Measurements from ENCODE around the gene OR2T8.
A peak's percentile ranks its signal among the peaks of the same experiment; 100 is the strongest.

The OR2T8 gene, protein sequence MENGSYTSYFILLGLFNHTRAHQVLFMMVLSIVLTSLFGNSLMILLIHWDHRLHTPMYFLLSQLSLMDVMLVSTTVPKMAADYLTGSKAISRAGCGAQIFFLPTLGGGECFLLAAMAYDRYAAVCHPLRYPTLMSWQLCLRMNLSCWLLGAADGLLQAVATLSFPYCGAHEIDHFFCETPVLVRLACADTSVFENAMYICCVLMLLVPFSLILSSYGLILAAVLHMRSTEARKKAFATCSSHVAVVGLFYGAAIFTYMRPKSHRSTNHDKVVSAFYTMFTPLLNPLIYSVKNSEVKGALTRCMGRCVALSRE

DNA sequence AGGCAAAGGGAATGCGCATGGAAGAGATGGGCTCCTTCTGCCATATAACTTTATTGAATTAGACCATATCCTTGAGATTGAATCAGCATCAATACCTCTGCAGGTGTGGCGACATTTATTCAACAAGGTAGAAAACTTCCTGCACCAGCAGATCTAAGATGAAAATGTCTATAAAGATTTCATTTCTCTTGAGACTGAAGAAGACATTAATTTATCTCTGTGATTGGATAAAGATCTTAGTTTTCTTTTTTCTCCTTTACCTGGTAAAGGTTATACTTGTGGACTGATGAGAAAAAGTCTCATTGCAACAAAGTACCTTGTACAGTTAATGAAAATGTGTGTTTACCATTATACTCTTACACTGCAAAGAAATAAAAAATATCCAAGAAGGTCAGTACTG, at the start of gene OR2T8:
OR2T8 (plus strand) TSS at position 301 of the 400 bp plus-strand sequence. CDS start 766 bp downstream, outside the sequence.
- Mint-ChIP-seq H3K9me3 (no peaks in the 10 kb centered on the region), H3K27ac (no peak within 1 kb of the TSS), H3K36me3 (ENCODE audit: low read depth) (no peaks in the 10 kb centered on the region), H3K27me3 (ENCODE audit: low read depth) (no peaks in the 10 kb centered on the region), H3K4me3 (no peak within 1 kb of the TSS), H3K4me1 (ENCODE audit: low read depth) (no peaks in the 10 kb centered on the region)
- no peak for DNase-seq (ENCODE audit: low spot score)

DNA sequence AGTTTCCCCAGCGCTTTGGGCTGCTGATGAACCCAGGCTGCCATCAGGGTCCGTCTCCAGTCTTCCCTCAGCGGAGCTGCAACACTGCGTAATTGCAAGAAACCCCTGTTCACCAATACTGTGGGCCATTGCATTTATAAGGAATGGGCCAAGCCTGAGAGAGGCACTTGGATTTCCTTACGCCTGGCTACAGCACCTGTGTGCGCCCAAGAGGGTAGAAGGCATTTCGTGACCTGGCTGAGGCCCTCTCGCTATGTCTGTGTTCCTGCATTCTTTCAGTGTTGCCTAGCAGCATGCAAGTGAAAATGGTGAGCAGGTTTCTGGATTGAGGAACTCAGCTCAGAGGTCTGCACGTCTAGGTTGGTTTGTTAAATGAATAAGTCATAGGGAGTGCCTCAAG, 36.7 kb upstream of the OR2T8 start:
- DNase-seq (ENCODE audit: low spot score) = no peak
- no peaks in the 10 kb centered on the region for H3K9me3 Mint-ChIP-seq
- H3K36me3 Mint-ChIP-seq (ENCODE audit: low read depth) = no peaks in the 10 kb centered on the region
- H3K27me3 Mint-ChIP-seq (ENCODE audit: low read depth) = no peaks in the 10 kb centered on the region
- H3K4me3 Mint-ChIP-seq = no peak overlapping the region
- H3K4me1 Mint-ChIP-seq (ENCODE audit: low read depth) = no peaks in the 10 kb centered on the region
- no peak overlapping the region for H3K27ac Mint-ChIP-seq

- H3K9me3 Mint-ChIP-seq = no peaks in the 10 kb centered on the region
- no peaks in the 10 kb centered on the region for H3K36me3 Mint-ChIP-seq (ENCODE audit: low read depth)
- DNase-seq (ENCODE audit: low spot score) = no peak
- H3K4me1 Mint-ChIP-seq (ENCODE audit: low read depth) = no peaks in the 10 kb centered on the region
- no peak overlapping the region for H3K27ac Mint-ChIP-seq
- no peak overlapping the region for H3K4me3 Mint-ChIP-seq
- H3K27me3 Mint-ChIP-seq (ENCODE audit: low read depth) = no peaks in the 10 kb centered on the region
These were observed 35.1 kb upstream of the OR2T8 start for GRCh38 chr1:247884797-247885413.

DNA sequence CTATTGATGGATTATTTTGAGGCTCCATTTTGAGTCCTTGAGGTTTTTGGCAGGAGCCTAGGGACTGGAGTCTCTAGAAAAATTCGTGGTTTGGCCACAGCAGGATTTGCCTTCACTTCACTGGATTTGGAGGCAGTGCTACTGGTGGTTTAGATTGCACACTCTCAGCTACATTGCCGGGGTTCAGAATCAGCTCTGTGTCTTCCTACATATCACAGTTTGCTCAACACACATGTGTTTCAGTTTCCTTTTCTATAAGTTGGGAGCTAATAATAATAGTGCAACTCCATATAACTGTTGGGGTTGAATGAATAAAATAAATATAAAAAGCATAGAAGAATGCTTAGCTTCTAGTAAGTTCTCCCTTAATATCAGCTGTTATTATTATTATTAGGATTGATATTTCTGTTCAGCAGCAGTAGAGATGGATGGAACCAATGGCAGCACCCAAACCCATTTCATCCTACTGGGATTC, 24.9 kb upstream of the OR2T8 start, which contains the start of gene OR2W3:
OR2W3 (plus strand) TSS at position 425 of the 475 bp plus-strand sequence; CDS start at position 425, 0 bp downstream.
- H3K4me1 Mint-ChIP-seq (ENCODE audit: low read depth) = no peaks in the 10 kb centered on the region
- no peaks in the 10 kb centered on the region for H3K9me3 Mint-ChIP-seq
- H3K27me3 Mint-ChIP-seq (ENCODE audit: low read depth) = no peaks in the 10 kb centered on the region
- DNase-seq (ENCODE audit: low spot score) = no peak
- H3K36me3 Mint-ChIP-seq (ENCODE audit: low read depth) = no peaks in the 10 kb centered on the region
- H3K4me3 Mint-ChIP-seq = no peak within 1 kb of the TSS
- no peak within 1 kb of the TSS for H3K27ac Mint-ChIP-seq

DNA sequence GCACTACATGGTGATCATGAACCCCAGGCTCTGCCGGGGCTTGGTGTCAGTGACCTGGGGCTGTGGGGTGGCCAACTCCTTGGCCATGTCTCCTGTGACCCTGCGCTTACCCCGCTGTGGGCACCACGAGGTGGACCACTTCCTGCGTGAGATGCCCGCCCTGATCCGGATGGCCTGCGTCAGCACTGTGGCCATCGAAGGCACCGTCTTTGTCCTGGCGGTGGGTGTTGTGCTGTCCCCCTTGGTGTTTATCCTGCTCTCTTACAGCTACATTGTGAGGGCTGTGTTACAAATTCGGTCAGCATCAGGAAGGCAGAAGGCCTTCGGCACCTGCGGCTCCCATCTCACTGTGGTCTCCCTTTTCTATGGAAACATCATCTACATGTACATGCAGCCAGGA, 24.1 kb upstream of the OR2T8 start:
- no peaks in the 10 kb centered on the region for H3K9me3 Mint-ChIP-seq
- H3K36me3 Mint-ChIP-seq (ENCODE audit: low read depth) = no peaks in the 10 kb centered on the region
- no peak overlapping the region for H3K4me3 Mint-ChIP-seq
- H3K27ac Mint-ChIP-seq = no peak overlapping the region
- no peaks in the 10 kb centered on the region for H3K27me3 Mint-ChIP-seq (ENCODE audit: low read depth)
- H3K4me1 Mint-ChIP-seq (ENCODE audit: low read depth) = no peaks in the 10 kb centered on the region
- no peak for DNase-seq (ENCODE audit: low spot score)

- no peak for DNase-seq (ENCODE audit: low spot score)
- Mint-ChIP-seq H3K9me3 (no peaks in the 10 kb centered on the region), H3K4me1 (ENCODE audit: low read depth) (peaks cover 8% of the 10 kb centered on the region), H3K36me3 (ENCODE audit: low read depth) (no peaks in the 10 kb centered on the region), H3K4me3 (no peak overlapping the region), H3K27ac (no peak overlapping the region), H3K27me3 (ENCODE audit: low read depth) (peaks cover 2% of the 10 kb centered on the region)
These were observed 15.9 kb upstream of the OR2T8 start for GRCh38 chr1:247904122-247904521.

DNA sequence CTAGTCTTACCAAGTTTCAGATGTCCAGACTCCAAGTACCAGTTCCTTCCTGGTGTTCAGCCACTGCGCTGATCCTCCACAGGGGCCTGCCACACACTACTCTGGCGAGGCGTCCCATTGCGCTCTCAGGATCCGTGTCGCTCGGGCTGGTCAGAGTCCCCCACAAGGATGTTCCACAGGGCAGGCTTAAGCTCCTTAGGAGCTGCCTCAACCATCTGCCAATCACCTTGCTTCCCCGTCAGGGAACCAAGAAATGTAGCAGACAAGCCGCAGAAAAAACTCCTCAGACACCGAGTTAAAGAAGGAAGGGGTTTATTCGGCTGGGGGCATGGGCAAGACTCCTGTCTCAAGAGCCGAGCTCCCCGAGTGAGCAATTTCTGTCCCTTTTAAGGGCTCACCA, 14.9 kb upstream of the OR2T8 start:
- H3K9me3 Mint-ChIP-seq = peaks cover 3% of the 10 kb centered on the region
- H3K36me3 Mint-ChIP-seq (ENCODE audit: low read depth) = no peaks in the 10 kb centered on the region
- DNase-seq (ENCODE audit: low spot score) = no peak
- H3K27ac Mint-ChIP-seq = no peak overlapping the region
- peaks cover 2% of the 10 kb centered on the region for H3K27me3 Mint-ChIP-seq (ENCODE audit: low read depth)
- H3K4me1 Mint-ChIP-seq (ENCODE audit: low read depth) = peaks cover 8% of the 10 kb centered on the region
- no peak overlapping the region for H3K4me3 Mint-ChIP-seq

- peak overlapping the region; percentile 50 for H3K27ac Mint-ChIP-seq
- no peaks in the 10 kb centered on the region for H3K36me3 Mint-ChIP-seq (ENCODE audit: low read depth)
- no peak for DNase-seq (ENCODE audit: low spot score)
- H3K4me3 Mint-ChIP-seq = peak overlapping the region; percentile 77
- H3K27me3 Mint-ChIP-seq (ENCODE audit: low read depth) = peaks cover 2% of the 10 kb centered on the region
- peaks cover 5% of the 10 kb centered on the region for H3K9me3 Mint-ChIP-seq
- H3K4me1 Mint-ChIP-seq (ENCODE audit: low read depth) = peaks cover 8% of the 10 kb centered on the region
These were observed 14.0 kb upstream of the OR2T8 start for GRCh38 chr1:247905910-247906503.

DNA sequence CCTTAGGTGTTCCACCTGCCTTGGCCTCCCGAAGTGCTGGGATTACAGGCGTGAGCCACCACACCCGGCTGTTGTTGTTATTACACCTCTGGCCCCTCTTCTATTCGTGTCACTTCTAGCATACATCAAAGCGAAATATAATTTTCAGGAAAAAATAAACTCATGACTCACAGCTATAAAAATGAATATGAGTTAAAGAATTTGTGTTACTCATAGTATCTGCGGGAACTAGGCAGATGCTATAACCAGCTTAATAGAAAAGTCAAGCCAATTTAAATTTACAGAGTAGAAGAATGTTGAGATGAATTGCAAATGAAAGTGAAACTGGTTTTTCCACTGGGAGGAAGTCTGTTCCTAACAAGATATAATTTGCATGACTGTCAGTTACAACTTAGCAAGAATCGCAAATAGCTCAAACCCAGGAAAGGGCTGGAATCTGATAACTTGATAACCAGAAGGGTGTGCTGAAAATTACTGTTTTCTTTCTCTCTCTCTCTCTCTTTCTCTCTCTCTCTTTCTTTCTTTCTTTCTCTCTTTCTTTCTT, 13.5 kb upstream of the OR2T8 start:
- Mint-ChIP-seq H3K4me1 (ENCODE audit: low read depth) (peaks cover 8% of the 10 kb centered on the region), H3K9me3 (peaks cover 5% of the 10 kb centered on the region), H3K36me3 (ENCODE audit: low read depth) (no peaks in the 10 kb centered on the region), H3K27me3 (ENCODE audit: low read depth) (peaks cover 2% of the 10 kb centered on the region), H3K27ac (peak overlapping the region; percentile 50), H3K4me3 (peak overlapping the region; percentile 77)
- DNase-seq (ENCODE audit: low spot score) = peak; percentile 11

- Mint-ChIP-seq H3K9me3 (peaks cover 5% of the 10 kb centered on the region), H3K4me1 (ENCODE audit: low read depth) (peaks cover 8% of the 10 kb centered on the region), H3K4me3 (no peak overlapping the region), H3K27ac (no peak overlapping the region), H3K27me3 (ENCODE audit: low read depth) (peaks cover 2% of the 10 kb centered on the region), H3K36me3 (ENCODE audit: low read depth) (no peaks in the 10 kb centered on the region)
- no peak for DNase-seq (ENCODE audit: low spot score)
These were observed 11.3 kb upstream of the OR2T8 start for GRCh38 chr1:247908766-247909165.

DNA sequence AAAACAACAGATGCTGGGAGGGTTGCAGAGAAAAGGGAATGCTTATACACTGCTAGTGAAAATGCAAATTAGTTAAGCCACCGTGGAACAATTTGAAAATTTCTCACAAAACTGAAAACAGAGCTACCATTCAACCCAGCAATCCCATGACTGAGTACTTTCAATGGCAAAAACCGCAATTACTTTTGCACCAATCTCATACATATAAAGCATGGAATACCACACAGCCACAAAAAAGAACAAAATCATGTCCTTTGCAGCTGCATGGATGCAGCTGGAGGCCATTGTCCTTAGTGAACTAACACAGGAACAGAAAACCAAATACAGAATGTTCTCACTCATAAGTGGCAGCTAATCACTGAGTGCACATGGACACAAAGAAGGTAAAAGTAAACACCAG, 6.3 kb upstream of the OR2T8 start:
- Mint-ChIP-seq H3K27me3 (ENCODE audit: low read depth) (no peaks in the 10 kb centered on the region), H3K36me3 (ENCODE audit: low read depth) (no peaks in the 10 kb centered on the region), H3K27ac (no peak overlapping the region)

DNA sequence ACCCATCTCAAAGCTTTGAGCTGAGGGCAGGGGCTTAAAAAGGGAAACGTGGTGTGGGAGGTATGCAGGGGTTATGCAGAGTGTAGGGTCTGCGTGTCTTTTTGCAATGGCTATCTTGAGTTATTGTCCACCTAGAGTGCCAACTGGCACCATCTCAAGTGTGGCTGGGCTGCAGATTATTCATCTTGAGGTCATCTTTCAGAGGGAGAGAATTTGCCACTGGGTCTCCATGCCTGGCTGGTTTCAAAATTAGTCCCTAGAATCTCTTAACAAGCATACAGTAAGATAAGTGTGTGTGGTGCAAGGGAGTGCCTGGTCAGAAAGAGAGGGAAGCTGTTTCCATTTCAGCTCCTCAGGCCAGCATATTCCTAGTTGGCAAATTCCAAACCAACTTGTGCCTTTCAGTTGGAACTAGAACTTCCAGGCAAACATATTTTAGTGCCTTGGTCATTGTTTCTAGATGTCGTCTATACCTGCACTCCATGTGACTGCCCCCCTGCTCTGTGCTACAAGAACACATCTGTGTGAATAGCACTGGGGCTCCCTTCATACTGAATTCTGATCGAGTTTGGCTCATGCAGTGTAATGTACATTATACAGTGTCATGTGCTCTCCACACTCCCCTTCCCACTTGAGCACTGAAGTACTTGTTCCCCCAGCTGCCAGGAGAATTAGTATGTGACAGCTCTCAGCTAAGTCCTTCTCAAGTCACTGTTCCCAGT, 5.0 kb upstream of the OR2T8 start:
- no peaks in the 10 kb centered on the region for H3K36me3 Mint-ChIP-seq (ENCODE audit: low read depth)
- no peaks in the 10 kb centered on the region for H3K4me1 Mint-ChIP-seq (ENCODE audit: low read depth)
- no peak overlapping the region for H3K27ac Mint-ChIP-seq
- no peaks in the 10 kb centered on the region for H3K27me3 Mint-ChIP-seq (ENCODE audit: low read depth)
- H3K4me3 Mint-ChIP-seq = no peak overlapping the region
- no peak for DNase-seq (ENCODE audit: low spot score)
- H3K9me3 Mint-ChIP-seq = peaks cover 3% of the 10 kb centered on the region

More for the DNA sequence above, 6.3 kb upstream of the OR2T8 start:
- Mint-ChIP-seq H3K4me3 (no peak overlapping the region), H3K9me3 (peaks cover 5% of the 10 kb centered on the region), H3K4me1 (ENCODE audit: low read depth) (no peaks in the 10 kb centered on the region)
- DNase-seq (ENCODE audit: low spot score) = no peak

- no peaks in the 10 kb centered on the region for H3K27me3 Mint-ChIP-seq (ENCODE audit: low read depth)
- H3K4me1 Mint-ChIP-seq (ENCODE audit: low read depth) = no peaks in the 10 kb centered on the region
- no peaks in the 10 kb centered on the region for H3K36me3 Mint-ChIP-seq (ENCODE audit: low read depth)
- no peak overlapping the region for H3K4me3 Mint-ChIP-seq
- no peaks in the 10 kb centered on the region for H3K9me3 Mint-ChIP-seq
- no peak overlapping the region for H3K27ac Mint-ChIP-seq
- no peak for DNase-seq (ENCODE audit: low spot score)
These were observed 3.9 kb downstream of the OR2T8 start for GRCh38 chr1:247923941-247924340.
